DOHH2 (cell line): ENCODE results near the gene RIMBP2.

Experiments
- H3F3A ChIP-seq: fragments of 200-600 bp; sonication (generic), shearing (Covaris generic); 2 replicates; pipeline ENCODE4 v1.6.0; 2016; ENCODE audit warnings: antibody characterized with exemption, mild to moderate bottlenecking; ENCODE audit not compliant: control insufficient read depth, insufficient read depth
- H3K27ac ChIP-seq: fragments of 200-600 bp; sonication (generic); 2 replicates; pipeline ENCODE4 v1.5.1; 2014; ENCODE audit warnings: low read depth, mild to moderate bottlenecking, low read length, moderate library complexity
- H3K27me3 ChIP-seq: fragments of 200-600 bp; sonication (generic); 2 replicates; pipeline ENCODE4 v1.6.1; 2014; ENCODE audit warnings: mild to moderate bottlenecking, low read length, mixed read lengths; ENCODE audit not compliant: control insufficient read depth
- H3K36me3 ChIP-seq: fragments of 200-600 bp; sonication (generic); 2 replicates; pipeline ENCODE4 v1.6.1; 2014; ENCODE audit warnings: mild to moderate bottlenecking, low read length, moderate library complexity, mixed read lengths; ENCODE audit not compliant: control insufficient read depth
- H3K4me1 ChIP-seq: fragments of 200-600 bp; sonication (generic); 2 replicates; pipeline ENCODE4 v1.6.1; 2014; ENCODE audit warnings: mild to moderate bottlenecking, low read length, mixed read lengths; ENCODE audit not compliant: control insufficient read depth
- H3K4me2 ChIP-seq: fragments of 200-600 bp; sonication (generic); 2 replicates; pipeline ENCODE4 v1.6.0; 2014; ENCODE audit warnings: mild to moderate bottlenecking, low read length, moderate library complexity
- H3K4me3 ChIP-seq: fragments of 200-600 bp; sonication (generic); 2 replicates; pipeline ENCODE4 v1.5.1; 2014; ENCODE audit warnings: mild to moderate bottlenecking, low read length, mixed read lengths
- H3K79me2 ChIP-seq: fragments of 200-600 bp; sonication (generic); 2 replicates; pipeline ENCODE4 v1.6.1; 2014; ENCODE audit warnings: mild to moderate bottlenecking, low read length, mixed read lengths; ENCODE audit not compliant: control insufficient read depth
- H3K9me2 ChIP-seq: fragments of 200-600 bp; sonication (generic); replicated peaks from 2 replicates; pipeline ENCODE4 v1.6.1; 2014; ENCODE audit warnings: mild to moderate bottlenecking, low read length, mixed read lengths; ENCODE audit not compliant: control insufficient read depth
- H3K9me3 ChIP-seq: fragments of 200-600 bp; sonication (generic); 2 replicates; pipeline ENCODE4 v1.6.1; 2014; ENCODE audit warnings: antibody characterized with exemption, low read length, mixed read lengths; ENCODE audit not compliant: control insufficient read depth, insufficient read depth
- H4K20me1 ChIP-seq: fragments of 200-600 bp; sonication (generic); 2 replicates; pipeline ENCODE4 v1.6.0; 2014; ENCODE audit warnings: low read depth, mild to moderate bottlenecking, antibody characterized with exemption, low read length, moderate library complexity; ENCODE audit not compliant: control insufficient read depth, insufficient read depth
- EZH2phosphoT487 ChIP-seq: fragments of 200-600 bp; sonication (generic); IDR thresholded peaks from 2 replicates; pipeline ENCODE4 v1.6.1; 2017; ENCODE audit warnings: borderline replicate concordance, mild to moderate bottlenecking, antibody characterized with exemption, low read length, moderate library complexity, mixed read lengths
- TF ChIP-seq, protein P1 (sequence below): fragments of 200-600 bp; sonication (generic); IDR thresholded peaks from one replicate; pipeline ENCODE4 v1.5.1; 2014; ENCODE audit warnings: antibody characterized with exemption, mild to moderate bottlenecking, low read depth, low read length; ENCODE audit not compliant: poor library complexity, severe bottlenecking

RIMBP2 gene

DNA sequence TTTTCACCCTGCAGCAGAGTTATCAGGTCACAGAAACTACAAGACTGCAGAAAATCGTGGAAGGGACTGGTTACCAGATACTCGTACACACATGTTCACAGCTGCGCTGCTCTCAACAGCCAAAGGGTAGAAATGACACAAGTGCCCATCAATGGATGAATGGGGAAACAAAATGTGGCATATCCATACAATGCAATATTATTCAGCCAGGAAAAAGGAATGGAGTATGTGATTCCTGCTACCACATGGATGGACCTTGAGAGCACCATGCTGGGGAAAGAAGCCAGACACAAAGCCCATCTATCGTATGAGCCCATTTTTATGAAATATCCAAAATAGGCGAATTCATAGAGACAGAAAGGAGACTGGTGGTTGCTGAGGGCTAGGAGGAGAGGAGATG lies 1.7 kb upstream of the RIMBP2 start:
- Histone ChIP-seq H3K27me3 (peaks cover 47% of the 10 kb centered on the region), H3K4me3 (no peak overlapping the region)
- no peak for TF ChIP-seq EZH2phosphoT487
- TF ChIP-seq, protein P1, sequence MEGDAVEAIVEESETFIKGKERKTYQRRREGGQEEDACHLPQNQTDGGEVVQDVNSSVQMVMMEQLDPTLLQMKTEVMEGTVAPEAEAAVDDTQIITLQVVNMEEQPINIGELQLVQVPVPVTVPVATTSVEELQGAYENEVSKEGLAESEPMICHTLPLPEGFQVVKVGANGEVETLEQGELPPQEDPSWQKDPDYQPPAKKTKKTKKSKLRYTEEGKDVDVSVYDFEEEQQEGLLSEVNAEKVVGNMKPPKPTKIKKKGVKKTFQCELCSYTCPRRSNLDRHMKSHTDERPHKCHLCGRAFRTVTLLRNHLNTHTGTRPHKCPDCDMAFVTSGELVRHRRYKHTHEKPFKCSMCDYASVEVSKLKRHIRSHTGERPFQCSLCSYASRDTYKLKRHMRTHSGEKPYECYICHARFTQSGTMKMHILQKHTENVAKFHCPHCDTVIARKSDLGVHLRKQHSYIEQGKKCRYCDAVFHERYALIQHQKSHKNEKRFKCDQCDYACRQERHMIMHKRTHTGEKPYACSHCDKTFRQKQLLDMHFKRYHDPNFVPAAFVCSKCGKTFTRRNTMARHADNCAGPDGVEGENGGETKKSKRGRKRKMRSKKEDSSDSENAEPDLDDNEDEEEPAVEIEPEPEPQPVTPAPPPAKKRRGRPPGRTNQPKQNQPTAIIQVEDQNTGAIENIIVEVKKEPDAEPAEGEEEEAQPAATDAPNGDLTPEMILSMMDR: no peak

DNA sequence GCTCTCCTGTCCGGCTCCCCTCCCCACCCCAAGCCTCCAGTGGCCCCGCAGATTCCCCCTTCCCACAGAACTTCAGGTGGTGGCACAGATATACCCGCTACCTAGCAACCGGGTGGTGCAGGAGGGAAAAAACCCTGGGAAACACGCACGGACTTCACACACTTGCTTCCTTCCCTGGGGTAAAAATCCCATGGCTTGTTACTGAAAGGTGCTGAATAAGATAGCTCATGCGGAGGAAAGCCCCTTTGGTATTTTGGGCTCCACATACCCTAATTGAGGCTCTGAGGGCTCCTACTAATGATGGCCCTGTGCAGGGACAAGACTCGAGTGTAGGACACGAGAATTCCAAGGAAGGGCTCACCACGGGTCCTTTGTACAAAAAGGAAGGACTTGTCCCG lies 869 bp upstream of the RIMBP2 start:
- H3K4me1 ChIP-seq: no peaks in the 10 kb centered on the region
- H3K36me3 ChIP-seq: no peaks in the 10 kb centered on the region
- H3K4me3 ChIP-seq: no peak overlapping the region
- no peaks in the 10 kb centered on the region for H4K20me1 ChIP-seq
- no peaks in the 10 kb centered on the region for H3K9me3 ChIP-seq
- no peak overlapping the region for H3K27ac ChIP-seq
- no peaks in the 10 kb centered on the region for H3K9me2 ChIP-seq
- H3F3A ChIP-seq: no peaks in the 10 kb centered on the region
- peaks cover 47% of the 10 kb centered on the region for H3K27me3 ChIP-seq
- no peak overlapping the region for H3K4me2 ChIP-seq
- H3K79me2 ChIP-seq: no peaks in the 10 kb centered on the region
- TF ChIP-seq EZH2phosphoT487: no peak
- TF ChIP-seq, protein P1: no peak

More for the DNA sequence above, 1.7 kb upstream of the RIMBP2 start:
- Histone ChIP-seq H3K79me2 (no peaks in the 10 kb centered on the region), H4K20me1 (no peaks in the 10 kb centered on the region), H3K9me3 (no peaks in the 10 kb centered on the region), H3K9me2 (no peaks in the 10 kb centered on the region), H3K4me2 (no peak overlapping the region), H3K36me3 (no peaks in the 10 kb centered on the region), H3F3A (no peaks in the 10 kb centered on the region), H3K4me1 (no peaks in the 10 kb centered on the region), H3K27ac (no peak overlapping the region)

DNA sequence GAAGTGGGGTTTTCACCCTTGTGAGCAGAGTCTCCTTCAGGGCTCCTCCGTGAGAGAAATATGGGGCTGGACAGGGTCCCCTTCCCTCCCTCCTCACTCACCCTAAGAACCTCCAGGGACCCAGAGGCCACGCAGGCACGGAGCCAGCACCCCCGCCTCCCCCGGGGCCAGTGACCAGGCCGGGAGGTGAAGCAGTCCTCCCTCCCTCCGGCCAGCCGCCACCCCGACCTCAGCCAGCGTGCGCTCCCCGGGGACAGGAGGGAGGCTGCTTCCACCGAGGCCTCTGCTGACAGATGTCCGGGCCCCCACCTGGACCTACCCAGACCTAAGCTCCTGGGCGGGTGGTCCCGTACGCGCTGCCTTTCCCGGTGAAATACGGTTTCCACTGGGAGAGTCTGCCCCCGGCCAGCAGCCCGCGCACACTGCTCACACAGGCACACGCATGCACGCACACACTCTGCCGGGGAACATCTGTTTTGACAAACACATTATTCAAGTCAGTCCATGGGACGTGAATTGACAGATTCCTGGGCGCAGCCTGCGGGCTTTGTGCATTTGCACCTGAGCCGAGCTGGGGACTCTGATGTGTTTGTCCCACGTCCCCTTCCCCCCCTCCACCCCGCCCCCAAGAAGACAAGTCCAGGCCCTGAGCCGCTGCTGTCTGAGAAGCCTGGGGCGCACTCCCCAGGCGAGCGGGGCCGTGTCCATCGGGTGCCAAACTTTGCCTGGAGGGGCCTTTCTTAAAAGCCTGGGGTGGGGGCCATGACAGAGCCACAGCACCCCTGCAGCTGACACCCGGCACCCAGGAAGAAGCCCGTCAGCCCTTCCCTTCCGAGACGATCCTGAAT lies 725 bp downstream of the RIMBP2 start:
- Histone ChIP-seq H3K36me3 (no peaks in the 10 kb centered on the region), H3K27ac (no peak overlapping the region), H3K4me3 (no peak overlapping the region), H3F3A (no peaks in the 10 kb centered on the region), H3K27me3 (peaks cover 47% of the 10 kb centered on the region), H3K9me3 (no peaks in the 10 kb centered on the region), H4K20me1 (no peaks in the 10 kb centered on the region), H3K79me2 (no peaks in the 10 kb centered on the region), H3K4me2 (no peak overlapping the region), H3K9me2 (no peaks in the 10 kb centered on the region), H3K4me1 (no peaks in the 10 kb centered on the region)
- no peak for TF ChIP-seq EZH2phosphoT487
- TF ChIP-seq, protein P1: no peak
